Subcutaneous adipose tissue (tissue), 4 donors: ENCODE data around the gene MAN1B1. TPM values are rescaled to one million over a fixed set of nuclear protein-coding genes. Genes with fewer than 3 reads are reported as not detected.

Source experiments
- CTCF ChIP-seq: fragments of 450-650 bp; IDR thresholded peaks from one replicate; pipeline ENCODE4 v1.5.1; 2016; ENCODE audit warnings: low read depth, mild to moderate bottlenecking, control low read depth, antibody characterized with exemption, moderate library complexity
- total RNA-seq, 4 donors: library from RNA; depleted of rRNA; stranded (reverse); fragments of >200 nt; gene quantifications; one replicate each; pipeline ENCODE4 v1.1.0, GENCODE V29; 2016

The MAN1B1 gene
- total RNA-seq, 4 donors from 2014 or later, result 19.1 to 61.9 (median 47.8) TPM

GRCh38 chr9:137075275-137075775 lies 11.5 kb upstream of the MAN1B1 start:
- no peak for TF ChIP-seq CTCF

GRCh38 chr9:137076636-137077009 lies 10.2 kb upstream of the MAN1B1 start:
- TF ChIP-seq CTCF, result no peak

GRCh38 chr9:137077010-137077747 lies 9.6 kb upstream of the MAN1B1 start, which contains the start of gene UAP1L1:
UAP1L1 (plus strand) TSS chr9:137077517; CDS start chr9:137077533, 16 bp downstream.
- no peak for TF ChIP-seq CTCF

- no peak for TF ChIP-seq CTCF
Observed at GRCh38 chr9:137077758-137078693, 8.8 kb upstream of the MAN1B1 start.

- no peak for TF ChIP-seq CTCF
Observed at GRCh38 chr9:137078701-137079400, 7.9 kb upstream of the MAN1B1 start.

- no peak for TF ChIP-seq CTCF
Observed at GRCh38 chr9:137079401-137079787, 7.4 kb upstream of the MAN1B1 start.
